ENCODE measurements around the gene ZNF215. TPM values are rescaled to one million over a fixed set of nuclear protein-coding genes. Genes with fewer than 3 reads are reported as not detected.

Gene ZNF215
- total and polyA plus RNA-seq, 2 of the 4 experiments (the other 2 are of a cell fraction), result 3.4 to 7.7 TPM

DNA sequence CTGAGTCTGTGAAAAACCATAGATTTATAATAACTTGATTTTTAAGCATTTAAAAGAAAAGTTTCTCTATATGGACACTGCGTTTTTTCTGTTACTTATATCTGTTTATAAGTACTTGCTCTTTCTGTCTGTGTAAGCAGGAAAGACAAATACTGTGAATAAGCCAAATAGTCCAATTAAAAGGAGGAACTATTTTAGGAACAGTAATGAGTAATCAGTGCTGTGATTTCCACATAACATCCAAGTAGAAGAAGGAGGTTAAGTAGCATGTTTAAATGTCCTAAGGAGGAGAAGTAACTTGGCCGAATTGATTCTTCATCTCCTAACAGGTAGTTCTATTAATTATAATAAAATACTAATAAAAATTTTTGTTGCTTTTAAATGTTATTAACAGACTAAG, 53.1 kb downstream of the ZNF215 start:
- no peak overlapping the region for H2BK120ac ChIP-seq (ENCODE audit: low read depth, low read length)
- ChIA-PET CTCF (interaction anchor here (1.3 to 1.5 kb wide), 2 partner anchors 9 to 15 kb away, joined by 3 to 5 read pairs; no protein-coding TSS in a partner anchor), POLR2A (ENCODE audit: unreplicated experiment) (no interaction called here)
- H4K8ac ChIP-seq (ENCODE audit: low read depth in 2 of 2, low read length in 2 of 2), result no peak overlapping the region
- no peak overlapping the region for H2AK9ac ChIP-seq (replicated peaks; ENCODE audit: low read depth, low read length, poor library complexity)
- no peak overlapping the region for H2BK15ac ChIP-seq (ENCODE audit: low read depth, low read length)
- ATAC-seq (ENCODE audit: low read depth) (peak; percentile 46), DNase-seq (peak; percentile 65)
- no peaks in the 10 kb centered on the region for H3K4me1 ChIP-seq (ENCODE audit: control insufficient read depth, insufficient read depth, low read length)
- no peak overlapping the region for H2AK5ac ChIP-seq (ENCODE audit: low read depth, low read length)
- H2BK20ac ChIP-seq (ENCODE audit: low read depth, low read length), result no peak overlapping the region
- H4K20me1 ChIP-seq (ENCODE audit: insufficient read depth, low read length), result no peaks in the 10 kb centered on the region
- H4K91ac ChIP-seq (ENCODE audit: insufficient read depth, low read depth, low read length), result no peak overlapping the region
- no CpG with 5 or more reads among the region's 2 CpGs for WGBS, 2 experiments (ENCODE audit: extremely low coverage in 2 of 2, insufficient read length in 1 of 2)
- no peaks in the 10 kb centered on the region for H3K79me1 ChIP-seq (ENCODE audit: low read depth in 1 of 2, low read length in 2 of 2)
- no peaks in the 10 kb centered on the region for H3K9me3 ChIP-seq (ENCODE audit: control insufficient read depth, insufficient read depth, low read length)
- H3K4me3 ChIP-seq (ENCODE audit: insufficient read depth, low read depth, low read length), result no peak overlapping the region
- no peak overlapping the region for H3K27ac ChIP-seq (ENCODE audit: insufficient read depth, low read length)
- H2AFZ ChIP-seq (replicated peaks; ENCODE audit: low read length, poor library complexity), result no peak overlapping the region
- H2BK5ac ChIP-seq (ENCODE audit: low read depth, low read length, poor library complexity, severe bottlenecking), result no peak overlapping the region
- no peaks in the 10 kb centered on the region for H3K27me3 ChIP-seq (ENCODE audit: control insufficient read depth, insufficient read depth, low read length)
- peak; percentile 66 for TF ChIP-seq CEBPB (IDR thresholded peaks at IDR 0.05; ENCODE audit: low read depth, low read length)
- TF ChIP-seq BHLHE40 (IDR thresholded peaks at IDR 0.05; ENCODE audit: low read depth, low read length), result no peak
- no peak for TF ChIP-seq POLR2A (IDR thresholded peaks at IDR 0.05; ENCODE audit: low read depth, low read length)
- no peak for TF ChIP-seq RCOR1 (IDR thresholded peaks at IDR 0.05; ENCODE audit: insufficient replicate concordance, low read length)
- no peak for TF ChIP-seq FOS (IDR thresholded peaks at IDR 0.05; ENCODE audit: low read depth, low read length)
- in situ Hi-C loops (cut with MboI; ENCODE audit: low sequenced_read_pairs) (no loop called here), dilution Hi-C loops (cut with HindIII; ENCODE audit: low sequenced_read_pairs, unreplicated experiment) (no loop called here), intact Hi-C loops (cut with micrococcal nuclease) (no loop called here)
- no peak overlapping the region for H3K18ac ChIP-seq (ENCODE audit: low read depth, low read length)
- BruUV-seq (replicated peaks), result no TSS peak
- no peak overlapping the region for H3K9ac ChIP-seq (ENCODE audit: low read depth, low read length)
- H3K4ac ChIP-seq (ENCODE audit: low read depth, low read length), result no peak overlapping the region
- no peaks in the 10 kb centered on the region for H3K9me1 ChIP-seq (ENCODE audit: insufficient read depth, low read length)
- H3K23ac ChIP-seq (ENCODE audit: low read depth, low read length), result no peak overlapping the region
- no peaks in the 10 kb centered on the region for H3K36me3 ChIP-seq (ENCODE audit: control insufficient read depth, insufficient read depth, low read length)
- no peak overlapping the region for H4K5ac ChIP-seq (ENCODE audit: low read depth, low read length)
- no peak overlapping the region for H3K14ac ChIP-seq (replicated peaks; ENCODE audit: low read depth, low read length)
- H3K56ac ChIP-seq (ENCODE audit: extremely low read depth, insufficient read depth, low read length), result no peak overlapping the region
- H3K4me2 ChIP-seq (ENCODE audit: low read depth, low read length), result no peak overlapping the region

All from IMR-90 (cell line).